Calu3 (cell line): ENCODE data around the gene CRACDL. TPM values are rescaled to one million over a fixed set of nuclear protein-coding genes. Genes with fewer than 3 reads are reported as not detected.

Experiments
- BruUV-seq: library from RNA; stranded (reverse); fragments of 400-500 nt; replicated peaks from 2 replicates; lab custom pipeline; 2021; lab: Mats Ljungman, UMichigan
- CTCF ChIA-PET: fragments of 300-600 bp; sonication (Branson Sonifier 250); formaldehyde crosslinking; loops from one replicate; lab custom pipeline; 2022; ENCODE audit warnings: antibody characterized with exemption; lab: Charles Lee
- DNase-seq: peaks from one replicate; pipeline ENCODE4 v3.0.0; 2022
- H3K27ac Mint-ChIP-seq: one replicate; pipeline ENCODE4 v1.8.0; 2022; ENCODE audit warnings: mixed read lengths; ENCODE audit not compliant: unreplicated experiment
- H3K27me3 Mint-ChIP-seq: one replicate; pipeline ENCODE4 v1.8.0; 2022; ENCODE audit warnings: mixed read lengths; ENCODE audit not compliant: unreplicated experiment
- H3K36me3 Mint-ChIP-seq: one replicate; pipeline ENCODE4 v1.8.0; 2022; ENCODE audit warnings: mild to moderate bottlenecking, moderate library complexity, mixed read lengths; ENCODE audit not compliant: insufficient read depth, unreplicated experiment
- H3K4me1 Mint-ChIP-seq: one replicate; pipeline ENCODE4 v1.8.0; 2022; ENCODE audit warnings: mild to moderate bottlenecking, low read depth, mixed read lengths; ENCODE audit not compliant: unreplicated experiment
- H3K4me3 Mint-ChIP-seq: one replicate; pipeline ENCODE4 v1.8.0; 2022; ENCODE audit warnings: mild to moderate bottlenecking, low read depth, moderate library complexity, mixed read lengths; ENCODE audit not compliant: unreplicated experiment
- H3K9me3 Mint-ChIP-seq: one replicate; pipeline ENCODE4 v1.8.0; 2022; ENCODE audit warnings: low read depth, mixed read lengths; ENCODE audit not compliant: unreplicated experiment
- CTCF ChIP-seq: fragments of 200-600 bp; IDR thresholded peaks from one replicate; pipeline ENCODE4 v1.8.0; 2022; ENCODE audit warnings: antibody characterized with exemption; ENCODE audit not compliant: unreplicated experiment
- intact Hi-C: fragments of 100-400 bp; cut with micrococcal nuclease; formaldehyde crosslinking; loops from one replicate; pipeline ENCODE4 v1.10.0; 2022; ENCODE audit not compliant: unreplicated experiment
- total RNA-seq: library from RNA; stranded (reverse); gene quantifications from 2 replicates; pipeline ENCODE4 v1.2.3, GENCODE V29; 2022

The CRACDL gene
- total RNA-seq, 1 experiment from 2014 or later, result 16.2 TPM

- no peak for DNase-seq
These were observed 21.9 kb downstream of the CRACDL start for GRCh38 chr2:98913916-98914712.

GRCh38 chr2:98912957-98913915 lies 22.8 kb downstream of the CRACDL start:
- Mint-ChIP-seq H3K27ac (no peak overlapping the region), H3K4me3 (no peak overlapping the region), H3K4me1 (peaks cover 49% of the 10 kb centered on the region), H3K36me3 (peaks cover 4% of the 10 kb centered on the region), H3K27me3 (no peaks in the 10 kb centered on the region), H3K9me3 (no peaks in the 10 kb centered on the region)
- DNase-seq, result no peak
- intact Hi-C loops, result no loop called here
- no peak for TF ChIP-seq CTCF
- BruUV-seq, result no TSS peak
- CTCF ChIA-PET, result no interaction called here

More at GRCh38 chr2:98913916-98914712, 21.9 kb downstream of the CRACDL start:
- no peak for TF ChIP-seq CTCF
- Mint-ChIP-seq H3K4me1 (peaks cover 47% of the 10 kb centered on the region), H3K27me3 (no peaks in the 10 kb centered on the region), H3K4me3 (no peak overlapping the region), H3K27ac (no peak overlapping the region), H3K36me3 (peaks cover 4% of the 10 kb centered on the region), H3K9me3 (peaks cover 2% of the 10 kb centered on the region)
- intact Hi-C loops, result no loop called here
- CTCF ChIA-PET, result no interaction called here
- no TSS peak for BruUV-seq

- peak; percentile 53 for DNase-seq
- CTCF ChIA-PET, result interaction anchor here (1.4 kb wide), 1 partner anchor 43 kb away, joined by 5 read pairs; no protein-coding TSS in a partner anchor
- H3K4me1 Mint-ChIP-seq, result peaks cover 49% of the 10 kb centered on the region
- peaks cover 4% of the 10 kb centered on the region for H3K36me3 Mint-ChIP-seq
- TF ChIP-seq CTCF, result no peak
- intact Hi-C loops, result no loop called here
- no peak overlapping the region for H3K27ac Mint-ChIP-seq
- H3K9me3 Mint-ChIP-seq, result no peaks in the 10 kb centered on the region
- H3K4me3 Mint-ChIP-seq, result no peak overlapping the region
- no peaks in the 10 kb centered on the region for H3K27me3 Mint-ChIP-seq
- no TSS peak for BruUV-seq
These were observed 23.7 kb downstream of the CRACDL start for GRCh38 chr2:98912221-98912851.
